ENCODE measurements around the gene LCK.

Gene LCK

GRCh38 chr1:32329931-32330466, 78.9 kb downstream of the LCK start:
- no peak for DNase-seq

GRCh38 chr1:32330558-32331151, 79.6 kb downstream of the LCK start:
- no peak for DNase-seq

GRCh38 chr1:32331549-32331948, 80.5 kb downstream of the LCK start:
- DNase-seq = no peak

- DNase-seq = peak; percentile 28
Observed at GRCh38 chr1:32332290-32333079, 81.4 kb downstream of the LCK start.

GRCh38 chr1:32333251-32333963, 82.3 kb downstream of the LCK start:
- DNase-seq = no peak

GRCh38 chr1:32334274-32334861, 83.3 kb downstream of the LCK start:
- DNase-seq = no peak

GRCh38 chr1:32334864-32335534, 83.9 kb downstream of the LCK start:
- peak; percentile 67 for DNase-seq

GRCh38 chr1:32335535-32335789, 84.4 kb downstream of the LCK start:
- no peak for DNase-seq

All from midbrain (tissue), 1 donor.